Posterior vena cava (tissue), 2 donors: ENCODE data around the gene GRK6. TPM values are rescaled to one million over a fixed set of nuclear protein-coding genes. Genes with fewer than 3 reads are reported as not detected.

Source experiments
- DNase-seq: peaks from one replicate; pipeline ENCODE4 v3.0.0-alpha.2; 2020; ENCODE audit warnings: low spot score
- intact Hi-C, 2 donors: fragments of 100-400 bp; cut with DNase I; formaldehyde crosslinking; loops; one replicate each; pipeline versions ENCODE4 v1.14.1 to v1.14.2; 2022 to 2023
- total RNA-seq, 2 donors: library from RNA; stranded (reverse); fragmentation: NEBNext Ultra II Directional; extraction: Animal tissue kit (Norgen Biotek cat#: 25700); gene quantifications; one replicate each; pipeline ENCODE4 v1.2.1, GENCODE V29; 2021
- donor health status: DM: yes; HTN: yes; CAD: no.
- donor health status: DM: yes; HTN: yes; CAD: no.

GRK6 gene
- total RNA-seq, 2 donors from 2014 or later: 22.9 to 28.2 TPM

DNA sequence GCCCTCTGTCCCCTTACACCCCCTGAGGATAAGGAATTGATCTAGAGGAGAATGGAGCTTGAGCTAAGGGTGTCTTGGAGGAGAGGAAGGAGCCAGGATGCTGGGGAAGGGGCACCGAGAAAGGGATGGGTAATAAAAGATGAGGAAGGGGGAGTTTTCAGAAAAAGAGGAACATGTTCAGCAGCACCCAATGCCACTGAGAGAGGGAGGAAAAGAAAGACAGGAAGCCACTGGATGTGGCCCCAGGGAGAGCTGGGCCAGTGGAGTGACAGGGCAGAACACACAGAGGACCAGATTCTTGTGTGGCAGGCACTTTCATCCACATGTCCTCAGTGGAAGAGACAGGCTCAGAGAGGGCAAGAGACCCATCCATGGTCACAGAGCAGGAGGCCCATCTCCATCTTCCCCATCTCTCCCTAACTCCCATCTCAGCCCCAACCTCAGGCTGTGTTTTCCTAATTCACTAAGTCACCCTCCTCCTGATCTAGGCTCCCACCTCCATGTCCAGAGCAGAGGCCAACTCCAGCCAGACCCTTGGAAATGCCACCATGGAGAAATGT, 33.2 kb upstream of the GRK6 start:
- intact Hi-C loops: loop anchor here (2.0 to 5.0 kb wide), 2 partner anchors 104 to 108 kb away; partner anchors contain the start of gene PDLIM7 (in 1 of the 2)
- no peak for DNase-seq

DNA sequence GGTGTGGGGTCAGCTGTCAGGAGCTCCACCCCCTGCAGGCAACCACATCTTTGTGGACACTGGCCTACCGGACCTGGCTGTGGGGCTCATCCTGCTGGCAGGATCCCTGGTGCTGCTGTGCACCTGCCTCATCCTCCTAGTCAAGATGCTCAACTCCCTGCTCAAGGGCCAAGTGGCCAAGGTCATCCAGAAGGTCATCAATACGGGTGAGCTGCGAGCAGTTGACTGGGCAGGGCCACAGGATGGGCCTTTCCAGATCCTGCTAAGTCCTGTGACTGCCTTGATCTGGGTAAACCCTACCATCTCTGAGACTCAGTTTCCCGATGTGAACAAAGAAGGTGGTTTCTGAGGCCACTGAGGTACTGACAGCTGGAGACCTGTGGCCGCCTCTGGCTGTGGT, 32.5 kb upstream of the GRK6 start:
- intact Hi-C loops: loop anchor here (2.0 to 5.0 kb wide), 2 partner anchors 103 to 107 kb away; partner anchors contain the start of gene PDLIM7 (in 1 of the 2)
- no peak for DNase-seq

GRCh38 chr5:177396078-177396477, 30.4 kb upstream of the GRK6 start:
- DNase-seq: no peak
- intact Hi-C loops: no loop called here

DNA sequence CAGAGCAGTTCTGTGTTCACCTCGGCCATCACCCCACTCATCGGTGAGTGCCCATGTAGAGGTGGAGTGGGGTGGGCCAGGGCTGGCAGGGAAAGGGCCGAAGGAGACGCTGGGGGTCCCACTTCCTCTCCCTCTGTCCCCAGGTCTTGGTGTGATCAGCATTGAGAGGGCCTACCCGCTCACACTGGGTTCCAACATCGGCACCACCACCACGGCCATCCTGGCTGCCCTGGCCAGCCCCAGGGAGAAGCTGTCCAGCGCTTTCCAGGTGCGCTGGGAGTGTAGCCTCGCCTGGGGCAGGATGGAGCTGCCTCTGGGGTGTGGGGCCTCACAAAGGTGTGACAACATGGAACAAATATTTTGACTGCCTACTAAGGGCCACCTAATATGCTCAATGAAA, 29.7 kb upstream of the GRK6 start:
- intact Hi-C loops: no loop called here

DNA sequence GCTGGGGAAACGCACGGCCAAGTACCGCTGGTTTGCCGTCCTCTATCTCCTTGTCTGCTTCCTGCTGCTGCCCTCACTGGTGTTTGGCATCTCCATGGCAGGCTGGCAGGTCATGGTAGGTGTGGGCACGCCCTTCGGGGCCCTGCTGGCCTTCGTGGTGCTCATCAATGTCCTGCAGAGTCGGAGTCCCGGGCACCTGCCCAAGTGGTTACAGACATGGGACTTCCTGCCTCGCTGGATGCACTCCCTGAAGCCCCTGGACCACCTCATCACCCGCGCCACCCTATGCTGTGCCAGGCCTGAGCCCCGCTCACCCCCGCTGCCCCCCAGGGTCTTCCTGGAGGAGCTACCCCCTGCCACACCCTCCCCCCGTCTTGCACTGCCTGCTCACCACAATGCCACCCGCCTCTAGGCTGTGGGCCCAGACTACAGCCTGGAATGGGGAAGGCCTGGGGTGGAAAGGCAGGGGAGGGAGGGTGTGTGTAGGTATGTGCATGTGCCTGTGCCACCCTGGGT, 28.5 kb upstream of the GRK6 start:
- DNase-seq: no peak
- intact Hi-C loops: no loop called here

More for the DNA sequence above, 29.7 kb upstream of the GRK6 start:
- DNase-seq: no peak

GRCh38 chr5:177399997-177400868, 26.2 kb upstream of the GRK6 start, which contains the start of gene PFN3:
PFN3 (minus strand) TSS chr5:177400661; CDS start chr5:177400576, 85 bp downstream.
- no peak for DNase-seq
- intact Hi-C loops: loop anchor here in 1 of 2 donors (5.0 kb wide), 1 partner anchor 52 kb away; no protein-coding TSS in a partner anchor

- intact Hi-C loops: loop anchor here in 1 of 2 donors (5.0 kb wide), 1 partner anchor 50 kb away; no protein-coding TSS in a partner anchor
- DNase-seq: no peak
Observed at GRCh38 chr5:177402271-177403043, 24.0 kb upstream of the GRK6 start.

DNA sequence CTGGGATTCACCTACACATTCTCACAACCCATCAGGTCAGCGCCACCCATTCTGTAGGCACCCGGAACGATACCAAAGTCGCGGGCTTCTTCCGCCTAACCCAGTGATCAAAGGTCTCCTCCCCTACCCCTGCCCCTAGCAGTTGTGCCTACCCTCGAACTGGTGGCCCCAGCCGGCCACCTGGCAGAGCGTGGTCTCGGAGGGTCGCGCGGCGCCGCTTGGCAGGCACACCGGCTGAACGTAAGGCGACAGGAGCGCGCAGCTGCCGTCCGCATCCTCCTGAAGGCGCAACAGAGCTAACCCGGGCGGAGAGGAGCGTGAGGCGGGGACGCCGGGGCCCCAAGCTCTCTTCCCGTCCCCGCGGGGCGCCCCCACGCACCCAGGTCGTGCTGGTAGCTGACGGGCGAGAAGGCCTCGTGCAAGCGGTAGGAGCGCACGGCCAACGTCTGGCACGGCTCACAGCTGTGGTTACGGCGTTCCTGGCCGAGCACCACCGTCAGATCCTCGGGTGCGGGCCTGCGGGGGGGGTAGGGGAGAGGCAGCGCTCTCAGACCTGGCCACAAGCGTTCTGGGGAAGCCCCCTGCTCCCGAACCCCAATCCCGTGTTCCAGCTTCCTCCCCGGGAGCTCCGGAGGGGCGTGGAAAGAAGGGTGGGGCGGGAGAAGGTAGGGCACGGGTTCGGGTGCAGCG, 23.2 kb upstream of the GRK6 start:
- intact Hi-C loops: loop anchor here in 1 of 2 donors (5.0 kb wide), 1 partner anchor 49 kb away; no protein-coding TSS in a partner anchor
- DNase-seq: peak; percentile 85

DNA sequence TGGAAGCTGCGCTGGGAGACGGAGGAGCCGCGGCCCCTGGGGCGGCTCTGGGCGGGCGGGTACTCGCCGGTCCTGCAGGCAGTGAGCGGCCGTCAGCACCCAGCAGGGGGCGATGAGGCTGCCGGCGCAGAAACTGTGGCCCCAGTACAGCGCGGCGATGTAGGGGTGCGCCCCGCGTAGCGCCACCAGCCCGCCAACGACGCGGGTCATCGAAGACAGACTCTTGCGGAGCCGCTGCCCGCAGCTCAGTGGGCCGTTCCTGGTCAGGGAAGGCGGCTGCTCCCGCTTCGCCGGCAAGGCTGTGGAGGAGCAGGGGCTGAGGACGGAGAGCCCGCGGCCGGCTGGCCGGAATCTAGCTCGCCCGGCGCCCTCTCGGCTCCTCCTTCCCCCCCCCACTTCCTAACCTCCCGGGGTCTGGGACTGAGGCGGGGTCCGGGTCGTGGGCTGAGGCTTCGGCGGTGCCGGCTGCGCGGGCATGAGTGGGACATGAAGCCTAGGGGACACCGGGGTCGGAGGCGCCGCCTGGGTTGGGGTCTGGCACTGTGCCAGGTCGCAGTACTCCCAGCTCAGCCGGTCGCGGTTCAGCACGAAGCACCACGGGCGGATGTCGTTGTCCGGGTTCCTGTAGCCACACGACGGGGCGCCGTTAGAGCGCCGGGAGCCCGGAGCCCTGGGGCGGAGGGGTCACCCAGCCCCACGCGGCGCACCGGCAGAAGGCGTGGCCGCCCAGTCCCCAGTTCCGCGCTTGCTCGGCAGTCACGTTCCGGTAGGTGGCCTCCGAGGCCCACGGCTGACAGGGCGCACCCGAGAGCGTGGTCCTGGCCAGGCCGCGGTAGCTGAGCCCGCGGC, 22.5 kb upstream of the GRK6 start:
- DNase-seq: peak; percentile 96
- intact Hi-C loops: loop anchor here in 1 of 2 donors (5.0 kb wide), 1 partner anchor 48 kb away; no protein-coding TSS in a partner anchor

GRCh38 chr5:177404641-177405179, 21.8 kb upstream of the GRK6 start:
- DNase-seq: no peak
- intact Hi-C loops: loop anchor here (5.0 kb wide), 1 partner anchor 48 kb away; no protein-coding TSS in a partner anchor

DNA sequence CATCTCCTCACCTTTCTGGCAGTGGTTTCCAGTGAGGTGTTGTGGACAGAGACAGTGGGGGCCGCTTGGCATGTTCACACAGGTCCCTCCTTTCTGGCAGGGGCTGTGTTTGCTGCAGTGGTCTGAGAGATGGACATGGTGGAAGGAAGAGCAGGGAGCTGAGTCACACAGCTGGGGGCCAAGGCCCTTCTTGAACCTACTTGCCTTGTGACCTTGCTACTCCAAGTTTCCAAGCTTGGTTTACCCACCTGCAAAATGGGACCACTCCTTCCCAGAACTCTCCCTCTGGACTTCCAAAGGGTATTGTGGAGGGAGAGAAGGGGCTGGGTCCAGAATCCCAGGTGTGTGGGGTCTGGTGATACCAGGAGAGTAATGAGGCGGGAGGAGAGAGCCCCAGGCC, 21.2 kb upstream of the GRK6 start:
- no peak for DNase-seq
- intact Hi-C loops: loop anchor here in 1 of 2 donors (5.0 kb wide), 1 partner anchor 47 kb away; no protein-coding TSS in a partner anchor

DNA sequence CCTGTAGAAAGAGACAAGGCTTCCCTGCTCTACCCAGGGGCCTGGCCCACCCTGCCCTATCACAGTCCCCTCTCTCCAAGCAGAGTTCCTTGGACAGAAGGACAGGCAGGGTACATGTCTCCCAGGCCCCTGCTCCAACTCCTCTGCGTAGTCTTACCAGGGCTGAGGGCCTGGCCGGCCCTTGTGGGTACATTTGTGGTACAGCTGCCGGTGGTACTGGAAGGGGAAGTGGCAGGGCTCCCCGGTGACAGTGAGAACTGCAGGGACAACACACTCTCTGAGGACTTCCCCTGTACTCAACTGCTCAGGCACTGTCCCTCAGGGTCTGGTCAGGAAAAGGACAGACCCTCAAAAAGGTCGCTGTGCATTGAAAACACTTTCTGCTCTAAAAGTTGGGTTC, 20.7 kb upstream of the GRK6 start:
- DNase-seq: no peak
- intact Hi-C loops: loop anchor here (1.0 to 5.0 kb wide), 2 partner anchors 18 to 46 kb away; no protein-coding TSS in a partner anchor

DNA sequence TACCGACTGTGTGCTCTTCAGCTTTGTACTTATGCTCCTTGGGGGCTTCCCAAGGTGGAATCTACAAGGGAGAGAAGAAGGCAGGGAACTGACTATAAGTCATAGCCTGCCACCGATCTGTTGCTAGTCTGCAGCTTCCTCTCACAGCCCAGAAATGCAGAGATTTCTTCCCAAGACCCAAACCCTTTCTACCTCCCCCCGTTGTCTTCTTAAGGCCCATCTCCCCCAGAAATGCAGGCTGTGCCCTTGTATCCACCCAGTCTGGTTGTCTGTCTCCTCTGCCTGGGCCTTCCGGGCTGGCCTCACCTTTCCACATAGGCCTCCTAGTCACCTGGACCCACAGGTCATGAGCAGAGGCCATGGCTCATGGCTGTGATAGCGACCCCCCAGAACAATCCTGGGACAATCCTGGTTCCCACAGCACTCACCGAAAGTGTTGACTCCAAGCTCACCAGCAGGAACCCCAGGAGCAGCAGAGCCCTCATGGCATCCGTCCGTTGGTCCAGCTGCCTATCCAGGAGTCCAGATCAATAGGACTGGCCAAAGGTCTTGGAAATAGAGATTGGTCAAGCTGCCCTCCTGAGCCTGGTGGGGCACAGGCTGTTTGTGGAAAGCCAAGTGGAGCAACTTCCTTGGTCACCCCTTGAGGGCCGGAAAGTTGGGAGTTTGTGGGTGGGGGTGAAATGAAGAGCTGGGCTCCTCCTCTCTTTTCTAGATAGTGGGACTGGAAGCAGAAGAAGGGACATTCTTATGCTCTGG, 17.3 kb upstream of the GRK6 start, which contains the start of gene F12:
TSS of gene F12 (minus strand) at position 522 of the 759 bp plus-strand sequence. CDS start at position 485, 37 bp downstream.
- no peak for DNase-seq
- intact Hi-C loops: loop anchor here in 1 of 2 donors (5.0 kb wide), 1 partner anchor 43 kb away; no protein-coding TSS in a partner anchor

DNA sequence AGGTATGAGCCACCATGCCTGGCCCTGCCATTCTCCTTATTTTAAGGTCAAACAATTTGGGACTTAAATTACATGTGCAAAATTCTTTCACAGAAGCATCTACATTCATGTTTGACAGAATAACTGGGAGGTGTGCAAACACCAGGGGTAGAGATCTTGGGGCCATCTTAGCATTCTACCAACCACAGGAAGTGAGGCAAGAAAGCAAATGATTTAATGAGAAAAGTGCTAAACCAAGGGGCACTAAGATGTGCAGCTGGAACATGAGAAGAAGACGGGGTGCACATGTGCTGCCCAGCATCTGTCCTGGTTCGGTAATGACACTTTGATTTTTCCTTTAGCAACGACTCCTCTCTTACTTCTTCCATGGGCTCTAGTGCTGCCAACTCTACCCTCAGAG, 15.9 kb upstream of the GRK6 start:
- intact Hi-C loops: no loop called here
- DNase-seq: no peak

DNA sequence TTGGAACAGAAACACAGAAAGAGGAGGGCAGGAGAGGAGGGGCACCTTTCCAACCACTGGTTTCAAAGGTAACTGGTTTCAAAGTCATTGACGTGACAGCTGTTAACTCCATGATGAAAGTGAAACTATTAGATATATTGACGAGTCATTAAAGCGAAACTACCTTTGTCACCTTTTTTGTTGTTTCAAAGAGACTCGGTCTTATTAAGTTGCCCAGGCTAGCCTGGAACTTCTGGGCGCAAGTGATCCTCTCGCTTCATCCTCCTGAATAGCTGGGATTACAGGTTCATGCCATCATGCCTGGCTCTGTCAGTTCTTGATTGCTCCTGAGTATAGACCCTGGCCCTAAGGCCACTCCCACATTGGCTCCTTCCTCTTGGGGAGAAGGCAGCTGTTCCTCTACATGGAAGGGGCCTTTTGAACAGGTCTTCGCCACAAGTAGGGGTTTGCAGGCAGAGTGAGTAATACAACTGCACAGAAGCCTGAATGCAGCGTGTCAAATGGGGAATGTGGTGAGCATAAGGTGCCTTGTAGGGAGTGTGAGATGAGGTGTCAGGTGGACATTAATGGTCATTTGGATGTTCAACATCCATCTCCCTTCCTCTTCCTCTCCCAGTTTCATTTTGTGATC, 13.8 kb upstream of the GRK6 start:
- DNase-seq: no peak
- intact Hi-C loops: no loop called here

DNA sequence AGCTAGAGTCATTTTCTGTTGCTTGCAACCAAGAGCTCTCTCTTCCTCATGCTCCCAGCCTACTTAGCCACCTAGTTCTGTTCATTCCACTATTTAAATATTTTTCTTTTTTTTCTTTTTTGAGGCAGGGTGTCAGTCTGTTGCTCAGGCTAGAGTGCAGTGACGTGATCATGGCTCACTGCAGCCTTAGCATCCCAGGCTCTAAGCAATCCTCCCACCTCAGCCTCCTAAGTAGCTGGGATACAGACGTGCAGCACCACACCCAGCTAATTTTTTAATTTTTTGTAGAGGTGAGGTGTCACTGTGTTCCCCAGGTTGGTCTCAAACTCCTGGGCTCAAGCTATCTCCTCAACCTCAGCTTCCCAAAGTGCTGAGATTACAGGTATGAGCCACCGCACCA, 12.0 kb upstream of the GRK6 start:
- DNase-seq: no peak
- intact Hi-C loops: no loop called here
